T-helper 22 cell (primary cell): ENCODE data around the gene PPFIA2.

ENCODE experiments used
- DNase-seq: peaks from one replicate; pipeline ENCODE4 v3.0.0-alpha.2; 2020; ENCODE audit warnings: low read depth

The PPFIA2 gene

DNA sequence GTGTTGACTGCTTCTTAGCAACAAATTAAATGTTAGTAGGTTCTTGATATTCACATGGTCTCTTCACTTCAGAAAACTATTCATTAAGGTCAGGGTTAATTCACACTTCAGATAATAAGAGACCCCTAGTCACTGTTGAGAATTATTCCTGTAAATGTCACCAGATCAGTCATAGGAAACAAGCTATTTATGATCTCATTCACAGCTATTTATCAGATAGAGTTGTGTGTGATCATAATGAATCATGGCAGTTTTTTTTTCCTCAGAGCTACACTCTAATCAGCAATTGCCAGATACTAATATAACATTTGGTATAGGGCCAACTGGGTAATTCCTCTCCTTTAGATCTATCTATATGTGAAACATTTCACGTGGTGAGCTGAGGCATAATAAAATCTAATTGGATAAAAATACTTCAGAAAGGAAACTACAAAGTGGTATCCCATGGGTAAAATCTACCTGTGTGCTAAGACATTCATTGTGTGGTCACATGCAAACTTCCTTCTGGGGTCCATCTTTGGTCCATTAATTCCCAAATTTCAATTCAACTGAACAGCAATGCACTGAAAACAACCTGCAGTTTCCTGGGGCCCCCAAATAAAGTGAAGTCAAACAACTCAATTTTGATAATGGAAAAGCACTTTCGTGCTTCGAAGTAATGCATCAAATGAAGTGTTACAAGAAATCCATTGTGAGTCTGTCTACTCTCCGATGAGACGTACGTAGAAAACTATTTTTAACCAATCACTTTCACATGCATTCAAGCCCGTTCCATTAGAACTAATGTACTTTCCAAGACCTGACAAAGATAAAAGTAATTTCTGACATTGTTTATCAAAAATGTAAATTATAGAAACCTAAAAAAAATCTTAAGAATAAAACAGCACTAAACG is 484.3 kb downstream of the PPFIA2 start:
- DNase-seq: no peak

DNA sequence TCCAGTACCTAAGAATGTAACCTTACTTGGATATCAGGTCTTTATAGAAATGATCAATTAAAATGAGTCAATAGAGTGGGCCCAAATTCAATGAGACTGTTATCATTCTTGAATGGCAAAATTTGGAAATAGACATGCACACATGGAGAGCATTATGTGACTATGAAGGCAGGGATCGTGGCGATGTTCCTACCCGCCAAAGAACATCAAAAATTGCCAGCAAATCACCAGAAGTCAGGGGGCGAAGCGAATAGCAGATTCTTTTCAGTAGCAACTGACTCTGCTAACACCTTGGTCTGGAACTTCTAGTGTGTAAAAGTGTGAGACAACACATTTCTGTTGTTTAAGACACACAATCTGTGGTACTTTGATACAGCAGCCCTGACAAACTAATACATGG is 488.8 kb downstream of the PPFIA2 start:
- no peak for DNase-seq

DNA sequence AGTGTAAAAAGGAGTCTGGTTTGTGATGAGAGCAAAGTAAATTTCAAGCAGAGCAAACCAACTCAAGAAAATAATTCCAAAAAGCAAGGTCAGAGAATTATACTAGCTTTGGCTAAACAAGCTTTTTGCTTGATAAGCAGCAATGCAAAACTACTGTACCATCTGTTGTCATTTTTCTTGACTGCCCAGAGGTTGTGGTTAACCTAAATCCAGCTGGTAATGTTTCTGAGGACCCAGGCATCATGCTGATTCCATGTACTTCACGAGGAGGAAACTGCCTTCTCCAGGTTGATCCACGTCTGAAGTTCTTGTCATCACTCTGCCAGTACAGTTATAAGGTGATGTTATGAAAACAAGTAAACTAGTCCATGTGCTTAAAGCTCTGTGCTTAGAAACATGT is 496.1 kb downstream of the PPFIA2 start:
- no peak for DNase-seq

DNA sequence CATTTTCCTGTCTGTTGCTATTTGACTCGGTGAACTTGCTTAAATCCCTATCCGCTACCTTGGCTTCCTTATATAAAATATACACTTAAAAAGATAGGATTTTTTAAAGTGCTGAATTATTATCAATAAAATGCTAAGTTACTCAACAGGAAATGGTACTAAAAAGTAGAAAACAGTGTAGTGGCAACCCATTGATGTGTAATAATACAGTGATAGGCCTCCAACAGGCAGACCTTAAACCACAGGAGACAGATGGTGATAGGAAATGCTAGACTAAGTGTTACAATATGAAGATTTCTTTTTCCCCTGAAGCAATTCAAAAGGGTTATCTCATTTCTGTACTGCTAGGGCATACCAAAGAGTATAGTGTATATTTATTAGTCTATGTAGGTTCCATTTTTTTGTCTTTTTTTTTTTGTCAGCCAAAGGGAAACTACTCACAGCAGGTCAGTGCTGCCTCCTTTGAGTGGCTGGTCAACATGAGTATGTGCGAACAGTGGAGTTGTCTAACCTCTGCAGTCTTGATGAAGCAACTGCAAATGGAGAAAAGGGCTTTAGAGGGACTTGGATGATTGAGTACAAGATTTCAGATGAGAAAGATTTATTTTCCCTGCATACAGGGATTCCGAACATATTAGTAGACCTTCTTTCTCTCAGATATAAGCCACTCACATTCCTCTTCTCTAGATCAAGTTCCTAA is 497.5 kb downstream of the PPFIA2 start:
- DNase-seq: no peak

DNA sequence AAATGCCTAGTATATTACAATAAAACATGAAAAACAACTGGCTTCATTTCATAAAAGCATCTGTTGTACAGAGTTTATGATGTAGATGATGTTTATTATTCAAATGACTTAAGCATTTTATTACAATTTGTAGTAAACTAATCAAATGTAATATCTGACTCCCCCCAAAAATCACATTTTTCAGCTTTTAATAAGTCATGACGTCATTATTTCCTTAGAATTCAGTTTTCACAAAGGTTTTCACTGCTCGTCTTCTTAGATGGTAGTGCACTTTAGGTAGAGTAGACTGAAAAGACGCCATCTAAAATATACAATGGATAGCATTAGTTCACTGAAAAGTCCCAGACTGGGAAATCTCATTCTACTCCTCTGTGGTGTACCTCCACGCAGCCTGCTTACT is 499.8 kb downstream of the PPFIA2 start:
- no peak for DNase-seq

DNA sequence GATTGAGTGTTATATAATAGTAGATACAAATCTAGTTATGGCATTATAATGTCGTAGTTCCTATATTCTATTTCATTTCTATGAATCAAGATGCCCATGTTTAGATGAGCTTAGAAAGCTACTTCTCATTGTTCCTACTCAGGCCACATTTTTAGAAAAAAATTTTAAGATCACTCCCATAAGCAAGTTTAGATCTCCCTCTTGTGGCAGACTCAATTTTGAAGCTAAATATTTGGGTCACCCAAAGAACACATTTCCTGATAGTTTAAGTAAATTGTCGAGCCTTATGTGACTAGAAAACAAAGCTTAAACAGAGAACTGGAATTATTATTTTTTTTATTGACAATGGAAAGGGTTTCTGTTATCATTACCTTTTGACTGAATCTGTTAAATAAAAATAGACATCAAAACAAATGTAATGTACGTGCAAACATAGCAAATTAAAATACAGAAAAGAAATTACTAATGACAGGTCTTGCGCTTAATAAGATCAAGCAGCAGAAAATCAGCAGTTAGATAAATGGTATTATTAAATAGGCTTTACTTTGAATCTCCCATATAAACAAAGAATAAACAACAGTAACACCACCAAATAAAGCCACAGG is 501.1 kb downstream of the PPFIA2 start:
- no peak for DNase-seq

DNA sequence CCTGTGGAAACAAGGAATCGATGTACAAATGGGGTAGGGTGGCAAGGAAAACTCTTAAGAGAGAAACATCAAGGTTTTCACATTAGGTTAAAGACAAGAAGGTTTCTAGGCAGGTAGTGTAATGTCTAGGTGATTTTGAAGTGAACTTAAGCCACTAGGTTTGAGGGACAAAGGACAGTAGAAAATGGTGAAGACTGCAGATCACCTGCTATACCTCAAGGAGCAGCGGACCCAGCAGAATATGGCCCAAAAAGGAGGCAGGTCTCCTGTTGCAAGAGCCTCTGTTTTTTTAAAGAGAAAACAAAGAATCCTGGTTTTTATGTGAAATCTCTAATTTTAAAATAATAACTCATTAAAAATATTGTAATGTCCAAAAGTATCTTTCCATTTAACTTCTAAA is 503.2 kb downstream of the PPFIA2 start:
- DNase-seq: no peak

DNA sequence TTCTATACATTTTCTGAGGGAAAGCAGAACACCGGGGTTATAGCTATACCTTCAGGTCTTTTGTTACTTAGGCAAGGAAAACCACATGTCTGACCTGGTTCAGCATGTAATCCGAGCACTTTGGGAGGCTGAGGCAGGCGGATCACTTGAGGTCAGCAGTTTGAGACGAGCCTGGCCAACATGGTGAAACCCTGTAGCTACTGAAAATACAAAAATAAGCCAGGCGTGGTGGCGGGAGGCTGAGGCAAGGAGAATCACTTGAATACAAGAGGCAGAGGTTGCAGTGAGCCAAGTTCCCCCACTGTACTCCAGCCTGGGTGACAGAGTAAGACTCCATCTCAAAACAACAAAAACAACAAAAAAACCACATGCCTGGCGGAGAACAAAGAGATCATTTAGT is 503.7 kb downstream of the PPFIA2 start:
- DNase-seq: no peak

DNA sequence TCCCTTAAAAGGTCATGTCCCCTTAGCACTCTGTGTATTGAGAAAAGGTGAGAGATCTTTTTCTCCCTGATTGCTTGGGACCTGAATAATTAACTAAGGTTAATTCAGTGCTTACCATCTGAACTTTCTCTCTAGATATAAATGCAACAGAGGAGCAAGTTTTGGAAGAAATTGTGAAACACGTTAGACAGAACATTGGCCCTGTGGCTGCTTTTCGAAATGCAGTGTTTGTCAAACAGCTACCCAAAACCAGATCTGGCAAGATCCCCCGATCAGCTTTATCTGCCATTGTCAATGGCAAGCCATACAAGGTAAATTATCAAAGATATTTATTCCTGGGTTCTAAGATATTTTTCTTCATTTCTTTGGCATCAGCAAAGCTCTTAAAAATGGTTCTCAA is 505.8 kb downstream of the PPFIA2 start:
- DNase-seq: no peak

DNA sequence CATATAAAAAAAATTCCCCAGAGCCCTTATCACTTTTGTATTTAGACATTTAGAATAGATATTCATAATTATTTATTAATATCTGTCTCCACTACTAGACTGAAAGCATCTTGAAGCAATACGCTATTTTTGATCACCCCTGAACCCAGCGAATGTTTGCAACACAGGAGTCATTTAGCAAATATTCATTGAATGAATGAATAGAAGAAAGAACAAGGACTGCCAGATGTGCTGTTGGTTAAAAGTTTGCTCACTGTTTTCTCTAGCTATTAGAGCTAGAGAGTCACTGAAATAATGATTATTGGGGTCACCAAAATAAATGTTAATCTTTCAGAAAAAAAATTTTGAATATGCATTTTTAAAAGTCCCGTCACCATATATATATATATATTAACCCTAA is 506.9 kb downstream of the PPFIA2 start:
- DNase-seq: no peak

DNA sequence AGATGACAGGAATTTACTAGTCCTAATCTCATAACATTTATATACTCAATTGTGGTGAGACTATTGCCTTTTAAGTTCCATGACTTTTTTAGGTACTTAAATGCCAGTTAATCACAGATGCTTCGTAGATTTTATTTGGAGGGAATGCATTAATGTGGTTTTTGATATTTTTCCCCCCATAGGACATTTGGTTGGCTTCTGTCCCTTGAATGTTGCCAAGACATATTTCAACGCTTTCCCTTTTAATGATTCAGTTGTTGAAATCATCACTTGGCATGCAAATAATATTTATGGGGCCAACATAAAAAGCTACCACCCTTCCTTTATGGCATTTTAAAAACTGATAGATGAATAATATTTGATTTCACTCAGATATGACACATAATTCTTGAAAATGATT is 509.2 kb downstream of the PPFIA2 start:
- no peak for DNase-seq

DNA sequence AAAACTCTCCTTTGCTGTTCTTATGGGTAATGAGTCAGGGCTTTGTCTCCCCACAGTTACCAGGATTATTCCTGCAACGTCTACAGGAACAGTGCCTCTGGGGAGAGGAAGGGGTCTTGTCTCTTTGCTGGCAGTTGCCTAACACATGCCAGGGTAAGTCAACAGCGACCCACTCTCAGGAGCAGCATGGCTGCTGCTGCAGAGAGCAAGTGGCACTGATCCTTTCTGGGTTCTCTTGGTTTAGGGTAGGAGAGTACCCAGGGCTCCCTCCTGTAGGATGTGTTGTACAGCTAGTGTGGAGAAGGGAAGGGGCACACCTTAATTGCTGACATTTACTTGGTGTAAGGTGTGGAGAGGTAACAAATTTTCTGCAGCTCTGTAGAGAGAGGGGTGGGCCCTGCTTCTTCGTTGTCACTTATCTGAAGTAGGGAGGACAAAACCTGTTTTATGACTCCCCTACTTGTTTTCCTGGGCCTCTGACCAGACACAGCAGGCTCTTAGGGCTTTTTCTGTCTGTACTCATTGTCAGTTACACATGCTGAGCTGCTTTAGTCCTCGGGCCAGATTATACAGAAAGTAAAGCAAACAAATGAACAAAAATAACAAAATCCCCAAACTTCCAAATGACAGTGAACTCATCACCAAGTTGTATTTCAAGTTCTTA is 513.1 kb downstream of the PPFIA2 start:
- no peak for DNase-seq

DNA sequence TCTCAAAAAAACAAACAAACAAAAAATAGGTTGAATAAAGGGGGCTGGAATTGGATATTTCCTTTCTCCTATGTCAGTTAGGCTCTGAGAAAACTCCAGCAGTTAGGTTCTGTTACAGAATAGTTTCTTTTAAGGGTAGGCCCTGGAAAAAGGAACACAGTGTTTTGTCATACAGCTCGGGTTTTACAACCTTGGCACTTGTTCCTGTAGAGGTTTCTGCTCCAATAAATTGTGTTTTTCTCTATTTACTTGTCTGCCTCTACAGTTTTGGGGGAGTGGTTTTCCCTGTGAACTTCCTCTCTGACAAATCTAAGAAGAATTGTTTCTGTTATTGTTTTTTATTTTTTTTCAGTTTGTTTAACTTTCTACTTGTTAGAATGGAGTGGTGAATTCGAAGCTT is 513.7 kb downstream of the PPFIA2 start:
- no peak for DNase-seq

DNA sequence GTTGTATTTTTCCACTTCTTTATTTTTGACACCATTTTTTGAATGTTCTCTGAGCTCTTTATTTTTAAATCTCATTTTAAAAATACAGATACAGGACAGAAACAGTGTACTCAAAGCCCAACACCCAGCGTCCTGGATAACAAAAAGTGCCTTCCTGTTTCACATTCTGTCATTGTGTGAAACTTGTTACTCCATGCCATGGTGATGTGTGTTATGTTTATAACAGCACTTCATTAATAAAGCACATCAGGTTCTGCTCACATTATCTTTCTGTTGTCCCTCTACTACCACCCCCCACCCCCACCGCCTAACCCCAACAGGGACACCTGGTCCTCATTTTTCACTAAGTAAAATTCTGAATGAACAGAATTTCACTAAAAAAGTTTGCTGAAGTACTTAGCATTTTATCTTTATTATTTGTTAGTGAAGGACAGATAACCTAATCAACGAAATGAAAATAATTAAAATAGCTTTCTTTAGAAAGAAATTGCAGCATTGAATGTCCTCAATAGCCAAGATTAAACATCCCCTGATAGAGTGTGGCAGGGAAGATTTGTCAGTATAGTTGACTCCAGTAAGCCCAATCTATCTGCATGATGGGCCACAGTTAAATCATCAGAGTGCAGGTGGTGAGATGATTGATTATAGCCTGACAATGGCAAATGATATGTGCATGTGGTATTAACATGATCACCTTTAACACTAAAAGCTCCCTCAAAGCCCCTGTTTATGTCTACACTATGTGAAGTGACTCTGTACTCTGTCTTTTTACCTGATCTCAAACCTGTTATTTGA is 527.4 kb downstream of the PPFIA2 start:
- no peak for DNase-seq

DNA sequence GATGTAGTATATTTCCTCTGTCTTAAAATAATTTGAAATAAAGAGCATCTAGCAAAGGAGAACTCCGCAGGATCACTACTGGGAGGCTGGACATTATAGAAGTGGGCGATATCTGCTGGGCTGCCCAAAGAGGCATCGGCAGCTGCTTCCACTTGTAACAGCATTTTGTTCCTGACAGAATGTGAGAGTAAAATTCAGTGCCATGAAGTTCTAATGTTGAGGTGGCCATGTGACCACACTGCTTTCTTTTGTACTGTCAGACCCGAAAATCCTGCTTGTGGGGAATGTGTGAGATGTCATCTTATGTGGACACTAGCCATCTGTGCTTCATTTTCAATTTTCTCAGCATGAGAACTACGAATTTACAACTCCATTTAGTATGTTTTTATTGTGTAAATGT is 529.4 kb downstream of the PPFIA2 start:
- no peak for DNase-seq

DNA sequence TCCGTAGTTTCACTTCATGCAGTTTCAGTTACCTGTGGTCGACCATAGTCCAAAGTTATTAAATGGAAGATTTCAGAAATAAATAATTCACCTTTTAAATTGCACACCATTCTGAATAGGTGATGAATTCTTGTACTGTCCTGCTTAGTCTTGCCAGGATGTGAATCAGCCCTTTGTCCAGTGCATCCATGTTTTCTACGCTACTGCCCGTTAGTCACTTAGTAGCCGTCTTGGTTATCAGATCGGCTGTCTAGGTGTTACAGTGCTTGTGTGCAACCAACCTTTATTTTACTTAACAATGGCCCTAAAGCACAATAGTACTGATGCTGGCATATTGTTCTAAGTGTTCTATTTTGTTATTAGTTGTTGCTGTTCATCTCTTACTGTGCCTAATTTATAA is 534.5 kb downstream of the PPFIA2 start:
- no peak for DNase-seq

DNA sequence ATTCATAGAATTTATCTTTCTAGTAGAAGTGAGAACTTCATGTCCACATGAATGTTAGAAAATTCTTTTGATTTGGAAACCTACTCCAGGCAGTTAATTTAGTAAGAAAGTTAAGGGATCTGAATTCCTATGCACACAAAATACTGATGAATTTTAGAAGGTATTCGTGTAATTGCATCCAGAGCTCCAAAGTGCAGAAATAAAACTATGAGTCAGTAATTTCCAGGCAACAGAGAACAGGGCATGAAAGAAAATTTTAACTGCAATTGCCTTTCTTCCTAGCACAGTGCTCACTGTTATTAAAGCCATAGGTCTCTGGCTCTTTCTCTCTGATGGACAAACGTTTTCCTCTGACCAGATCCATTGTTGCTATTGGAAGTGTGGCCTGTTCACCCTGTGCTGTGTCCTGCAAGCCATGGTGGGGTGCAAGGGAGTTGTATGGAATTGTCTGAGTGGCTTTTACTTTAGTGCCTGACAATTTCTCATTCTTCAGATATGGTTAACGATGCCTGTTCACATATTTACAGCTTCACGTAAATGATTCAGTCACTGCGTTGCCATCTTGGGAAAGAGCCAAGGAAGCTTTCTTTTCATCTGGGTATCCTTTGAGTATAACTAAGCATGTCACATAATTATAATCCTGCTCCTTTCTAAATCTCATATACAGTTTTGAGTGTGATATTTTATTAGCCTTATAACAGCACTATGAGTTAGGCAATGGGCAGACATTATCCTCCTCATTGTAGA is 536.1 kb downstream of the PPFIA2 start:
- DNase-seq: no peak

DNA sequence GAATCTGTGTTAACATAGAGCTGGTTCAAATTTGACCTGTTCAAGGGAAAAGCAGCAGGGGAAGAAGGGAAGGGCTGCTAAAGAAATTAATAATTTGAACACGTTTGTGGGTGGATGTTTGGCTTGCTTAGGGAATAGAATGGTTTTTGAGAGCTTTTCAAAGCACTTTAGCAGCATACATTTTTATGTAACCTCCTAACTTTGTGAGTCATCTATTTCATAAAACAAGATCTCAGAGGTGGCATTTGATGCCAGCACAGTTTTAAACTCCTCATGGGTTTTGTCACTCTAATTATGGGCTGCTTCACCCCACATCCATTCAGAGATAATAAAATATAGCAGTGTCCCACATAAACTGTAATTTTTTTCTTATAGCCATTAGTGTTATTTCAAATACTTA is 537.5 kb downstream of the PPFIA2 start:
- DNase-seq: no peak

DNA sequence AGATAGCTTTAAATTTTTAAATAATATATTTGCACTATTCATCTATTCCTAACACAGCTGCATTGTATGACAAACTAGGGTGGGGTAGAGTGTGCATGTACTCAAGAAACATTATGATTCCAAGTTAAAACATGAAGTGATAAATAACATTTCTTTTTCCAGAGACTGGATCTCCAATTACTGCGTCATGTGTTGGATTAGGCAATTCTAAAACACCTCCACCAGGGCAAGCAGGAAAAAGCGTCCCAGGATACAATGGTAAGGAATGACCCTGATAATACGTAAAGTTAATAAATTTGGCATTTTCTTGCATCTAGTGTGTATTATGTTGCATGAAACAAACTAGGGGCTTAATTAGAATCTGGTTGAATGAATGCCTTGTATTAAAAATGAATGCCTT is 542.4 kb downstream of the PPFIA2 start:
- no peak for DNase-seq

DNA sequence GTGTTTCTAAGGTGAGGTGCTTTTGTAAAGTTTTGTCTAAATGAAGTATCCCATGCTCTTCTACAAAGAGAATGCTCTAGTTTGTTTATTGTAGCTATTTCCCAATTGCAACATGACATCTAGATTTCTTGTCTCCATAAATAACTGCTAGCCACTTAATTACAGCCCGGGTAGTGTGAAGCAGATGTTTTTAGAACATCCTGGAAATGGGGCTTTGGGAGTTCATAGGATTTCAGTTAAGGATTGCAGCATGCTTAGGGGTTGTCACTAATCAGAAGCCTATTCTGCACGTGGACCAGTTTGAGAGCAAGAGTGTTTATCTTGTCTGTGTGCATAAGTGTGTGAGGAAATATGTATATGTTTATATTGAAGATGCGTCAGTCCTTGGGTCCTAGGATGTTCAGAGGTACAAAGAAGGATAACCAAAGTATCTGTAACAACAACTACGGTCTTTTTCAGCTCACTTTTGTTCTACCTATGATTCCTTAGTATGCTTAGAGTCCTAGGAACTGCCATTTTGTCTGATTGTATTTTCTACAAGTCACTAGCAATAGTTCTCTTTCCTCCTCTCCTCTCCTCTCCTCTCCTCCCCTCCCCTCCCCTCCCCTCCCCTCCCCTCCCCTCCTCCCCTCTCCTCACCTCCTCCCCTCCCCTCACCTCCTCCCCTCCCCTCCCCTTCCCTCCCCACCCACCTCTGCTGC is 546.0 kb downstream of the PPFIA2 start:
- no peak for DNase-seq

DNA sequence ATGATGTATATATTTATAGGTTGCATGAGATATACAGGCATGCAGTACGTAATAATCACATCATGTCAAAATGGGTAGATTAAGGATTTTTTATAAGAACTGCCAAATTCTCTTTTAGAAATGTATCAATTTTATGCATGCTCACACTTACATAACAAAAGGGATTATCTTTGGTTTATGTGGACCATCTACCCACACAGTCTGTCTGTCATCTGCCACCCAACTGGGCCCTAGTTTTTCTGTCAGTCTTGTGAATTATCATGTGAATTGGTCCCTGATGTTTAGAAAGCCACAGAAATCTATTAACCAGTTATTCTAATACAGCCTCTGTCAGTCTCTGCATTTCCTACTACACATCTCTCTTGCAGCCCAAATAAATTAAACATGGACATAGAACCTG is 547.8 kb downstream of the PPFIA2 start:
- no peak for DNase-seq
